Measurements from ENCODE around the gene SKIDA1. TPM values are rescaled to one million over a fixed set of nuclear protein-coding genes. Genes with fewer than 3 reads are reported as not detected.
A peak's percentile ranks its signal among the peaks of the same experiment; 100 is the strongest.
"Not testable (repeated sequence)": the region's sequence is repeated elsewhere in the genome, so short reads cannot be mapped to it uniquely, and the experiment has no call there.

SKIDA1 gene
- total RNA-seq, 5 donors from 2014 or later (not counting 1 experiment from before 2014, with no cell fraction given): 0.12 to 0.72 (median 0.57) TPM

- ChIA-PET CTCF (interaction anchor here in 1 of 2 donors (0.7 kb wide), 1 partner anchor 121 kb away, joined by 3 read pairs; no protein-coding TSS in a partner anchor), POLR2A (no interaction called here)
- peaks cover 51% of the 10 kb centered on the region for H3K36me3 Mint-ChIP-seq
- Histone ChIP-seq H3K27ac (ENCODE audit: low read length) (no peak overlapping the region), H3K9me3 (no peaks in the 10 kb centered on the region), H3K4me1 (ENCODE audit: control insufficient read depth in 1 of 2, extremely low read depth in 1 of 2, insufficient read depth in 2 of 2, low read length in 2 of 2) (no peaks in the 10 kb centered on the region), H3K4me3 (ENCODE audit: control insufficient read depth in 1 of 2, extremely low read depth in 1 of 2, low read length in 1 of 2) (no peak overlapping the region), H3K36me3 (ENCODE audit: control insufficient read depth in 2 of 2, extremely low read depth in 1 of 2, insufficient read depth in 1 of 2, low read length in 1 of 2) (peaks cover 10 to 43% of the 10 kb centered on the region in 2 donors), H3K27me3 (replicated peaks in 1 of 2; ENCODE audit: control insufficient read depth in 2 of 2, extremely low read depth in 1 of 2, insufficient read depth in 2 of 2, low read length in 1 of 2) (no peaks in the 10 kb centered on the region)
- WGBS (ENCODE audit: insufficient coverage): 96% methylated on average over 8 of the region's 8 CpGs
- peak overlapping the region in 1 of 2 donors; percentile 7 for H3K27ac Mint-ChIP-seq
- no peaks in the 10 kb centered on the region for H3K9me3 Mint-ChIP-seq
- ATAC-seq (replicated peaks in 1 of 4) (no peak), DNase-seq (no peak)
- H3K4me3 Mint-ChIP-seq: no peak overlapping the region
- no peaks in the 10 kb centered on the region for H3K27me3 Mint-ChIP-seq
- peaks cover 27 to 39% (median 35%) of the 10 kb centered on the region in 3 donors for H3K4me1 Mint-ChIP-seq
Observed at GRCh38 chr10:21552638-21553037, 27.2 kb upstream of the SKIDA1 start.

GRCh38 chr10:21547246-21547645, 21.8 kb upstream of the SKIDA1 start:
- Mint-ChIP-seq H3K4me3 (no peak overlapping the region), H3K4me1 (peaks cover 22 to 36% (median 23%) of the 10 kb centered on the region in 3 donors), H3K27ac (peak overlapping the region in 1 of 2 donors; percentile 44), H3K27me3 (no peaks in the 10 kb centered on the region), H3K36me3 (peaks cover 47% of the 10 kb centered on the region), H3K9me3 (no peaks in the 10 kb centered on the region)
- H3K9me3 ChIP-seq: no peaks in the 10 kb centered on the region
- no peak for DNase-seq
- no peak for ATAC-seq (replicated peaks in 1 of 4)
- POLR2A ChIA-PET: interaction anchor here in 1 of 2 donors (0.6 kb wide), 1 partner anchor 417 kb away, joined by 3 read pairs; no protein-coding TSS in a partner anchor
- peaks cover 15 to 43% of the 10 kb centered on the region in 2 donors for H3K36me3 ChIP-seq (ENCODE audit: control insufficient read depth in 2 of 2, extremely low read depth in 1 of 2, insufficient read depth in 1 of 2, low read length in 1 of 2)
- H3K27me3 ChIP-seq (replicated peaks in 1 of 2; ENCODE audit: control insufficient read depth in 2 of 2, extremely low read depth in 1 of 2, insufficient read depth in 2 of 2, low read length in 1 of 2): no peaks in the 10 kb centered on the region
- 100% methylated on average over 1 of the region's 6 CpGs for WGBS (ENCODE audit: insufficient coverage)
- CTCF ChIA-PET: interaction anchor here in 1 of 2 donors (0.7 kb wide), 1 partner anchor 272 kb away, joined by 9 read pairs; no protein-coding TSS in a partner anchor
- H3K4me1 ChIP-seq (ENCODE audit: control insufficient read depth in 1 of 2, extremely low read depth in 1 of 2, insufficient read depth in 2 of 2, low read length in 2 of 2): no peaks in the 10 kb centered on the region
- H3K27ac ChIP-seq (ENCODE audit: low read length): no peak overlapping the region
- no peak overlapping the region for H3K4me3 ChIP-seq (ENCODE audit: control insufficient read depth in 1 of 2, extremely low read depth in 1 of 2, low read length in 1 of 2)

GRCh38 chr10:21540701-21541100, 15.2 kb upstream of the SKIDA1 start:
- H3K9me3 ChIP-seq; DNase-seq; ATAC-seq (replicated peaks in 1 of 4); POLR2A ChIA-PET; H3K9me3 Mint-ChIP-seq; H3K27ac Mint-ChIP-seq; H3K4me3 ChIP-seq (ENCODE audit: control insufficient read depth in 1 of 2, extremely low read depth in 1 of 2, low read length in 1 of 2); H3K4me3 Mint-ChIP-seq; H3K27me3 ChIP-seq (replicated peaks in 1 of 2; ENCODE audit: control insufficient read depth in 2 of 2, extremely low read depth in 1 of 2, insufficient read depth in 2 of 2, low read length in 1 of 2); H3K4me1 ChIP-seq (ENCODE audit: control insufficient read depth in 1 of 2, extremely low read depth in 1 of 2, insufficient read depth in 2 of 2, low read length in 2 of 2); H3K27ac ChIP-seq (ENCODE audit: low read length); H3K27me3 Mint-ChIP-seq: not testable (repeated sequence)
- Mint-ChIP-seq H3K36me3 (peaks cover 54% of the 10 kb centered on the region), H3K4me1 (peaks cover 18 to 22% (median 21%) of the 10 kb centered on the region in 3 donors)
- 100% methylated on average over 1 of the region's 4 CpGs for WGBS (ENCODE audit: insufficient coverage)
- peaks cover 18 to 68% of the 10 kb centered on the region in 2 donors for H3K36me3 ChIP-seq (ENCODE audit: control insufficient read depth in 2 of 2, extremely low read depth in 1 of 2, insufficient read depth in 1 of 2, low read length in 1 of 2)
- CTCF ChIA-PET: interaction anchor here in 1 of 2 donors (0.7 kb wide), 1 partner anchor 907 kb away, joined by 4 read pairs; no protein-coding TSS in a partner anchor

- CTCF ChIA-PET: no interaction called here
- peak overlapping the region; percentile 46 to 68 for H3K27ac Mint-ChIP-seq
- WGBS (ENCODE audit: insufficient coverage): 90% methylated on average over 2 of the region's 3 CpGs
Observed at GRCh38 chr10:21536874-21537273, 11.4 kb upstream of the SKIDA1 start.

GRCh38 chr10:21535976-21536375, 10.5 kb upstream of the SKIDA1 start:
- ATAC-seq (replicated peaks in 1 of 4); H3K9me3 Mint-ChIP-seq; H3K27me3 ChIP-seq (replicated peaks in 1 of 2; ENCODE audit: control insufficient read depth in 2 of 2, extremely low read depth in 1 of 2, insufficient read depth in 2 of 2, low read length in 1 of 2); H3K27me3 Mint-ChIP-seq; H3K9me3 ChIP-seq; DNase-seq; H3K4me3 ChIP-seq (ENCODE audit: control insufficient read depth in 1 of 2, extremely low read depth in 1 of 2, low read length in 1 of 2); CTCF ChIA-PET: not testable (repeated sequence)
- Histone ChIP-seq H3K36me3 (ENCODE audit: control insufficient read depth in 2 of 2, extremely low read depth in 1 of 2, insufficient read depth in 1 of 2, low read length in 1 of 2) (peaks cover 11 to 30% of the 10 kb centered on the region in 2 donors), H3K4me1 (ENCODE audit: control insufficient read depth in 1 of 2, extremely low read depth in 1 of 2, insufficient read depth in 2 of 2, low read length in 2 of 2) (peaks cover 9 to 18% of the 10 kb centered on the region in 2 experiments), H3K27ac (ENCODE audit: low read length) (peak overlapping the region; percentile 41)
- Mint-ChIP-seq H3K4me3 (peak overlapping the region; percentile 76 to 93 (median 80)), H3K27ac (peak overlapping the region; percentile 52 to 83), H3K4me1 (peaks cover 18 to 30% (median 24%) of the 10 kb centered on the region in 3 donors), H3K36me3 (peaks cover 22% of the 10 kb centered on the region)
- POLR2A ChIA-PET: interaction anchor here in 1 of 2 donors (0.6 kb wide), 1 partner anchor 18 kb away, joined by 8 read pairs; no protein-coding TSS in a partner anchor
- WGBS (ENCODE audit: insufficient coverage): 98% methylated on average over 7 of the region's 9 CpGs

More at GRCh38 chr10:21536874-21537273, 11.4 kb upstream of the SKIDA1 start:
- H3K27me3 Mint-ChIP-seq: no peaks in the 10 kb centered on the region
- DNase-seq (no peak), ATAC-seq (replicated peaks in 1 of 4) (no peak)
- POLR2A ChIA-PET: interaction anchor here in 1 of 2 donors (0.6 to 0.8 kb wide), 2 partner anchors 43 to 141 kb away, joined by 3 to 10 read pairs; no protein-coding TSS in a partner anchor
- Histone ChIP-seq H3K4me3 (ENCODE audit: control insufficient read depth in 1 of 2, extremely low read depth in 1 of 2, low read length in 1 of 2) (no peak overlapping the region), H3K4me1 (ENCODE audit: control insufficient read depth in 1 of 2, extremely low read depth in 1 of 2, insufficient read depth in 2 of 2, low read length in 2 of 2) (peaks cover 9 to 18% of the 10 kb centered on the region in 2 experiments), H3K27me3 (replicated peaks in 1 of 2; ENCODE audit: control insufficient read depth in 2 of 2, extremely low read depth in 1 of 2, insufficient read depth in 2 of 2, low read length in 1 of 2) (no peaks in the 10 kb centered on the region), H3K36me3 (ENCODE audit: control insufficient read depth in 2 of 2, extremely low read depth in 1 of 2, insufficient read depth in 1 of 2, low read length in 1 of 2) (peaks cover 11 to 38% of the 10 kb centered on the region in 2 donors), H3K27ac (ENCODE audit: low read length) (no peak overlapping the region), H3K9me3 (no peaks in the 10 kb centered on the region)
- H3K9me3 Mint-ChIP-seq: no peaks in the 10 kb centered on the region
- H3K36me3 Mint-ChIP-seq: peaks cover 28% of the 10 kb centered on the region
- H3K4me1 Mint-ChIP-seq: peaks cover 23 to 32% (median 28%) of the 10 kb centered on the region in 3 donors
- H3K4me3 Mint-ChIP-seq: peak overlapping the region; percentile 18 to 93 (median 42)

- Mint-ChIP-seq H3K36me3 (peaks cover 19% of the 10 kb centered on the region), H3K27me3 (no peaks in the 10 kb centered on the region), H3K4me3 (peak overlapping the region; percentile 76 to 93 (median 80)), H3K4me1 (peaks cover 18 to 30% (median 24%) of the 10 kb centered on the region in 3 donors), H3K27ac (peak overlapping the region; percentile 79 to 83), H3K9me3 (no peaks in the 10 kb centered on the region)
- ChIA-PET CTCF (no interaction called here), POLR2A (no interaction called here)
- peaks cover 9 to 18% of the 10 kb centered on the region in 2 experiments for H3K4me1 ChIP-seq (ENCODE audit: control insufficient read depth in 1 of 2, extremely low read depth in 1 of 2, insufficient read depth in 2 of 2, low read length in 2 of 2)
- H3K27me3 ChIP-seq (replicated peaks in 1 of 2; ENCODE audit: control insufficient read depth in 2 of 2, extremely low read depth in 1 of 2, insufficient read depth in 2 of 2, low read length in 1 of 2): no peaks in the 10 kb centered on the region
- H3K27ac ChIP-seq (ENCODE audit: low read length): peak overlapping the region; percentile 41
- WGBS (ENCODE audit: insufficient coverage): 60% methylated on average over 9 of the region's 9 CpGs
- no peak for DNase-seq
- no peak for ATAC-seq (replicated peaks in 1 of 4)
- H3K36me3 ChIP-seq (ENCODE audit: control insufficient read depth in 2 of 2, extremely low read depth in 1 of 2, insufficient read depth in 1 of 2, low read length in 1 of 2): peaks cover 11 to 25% of the 10 kb centered on the region in 2 donors
- H3K4me3 ChIP-seq (ENCODE audit: control insufficient read depth in 1 of 2, extremely low read depth in 1 of 2, low read length in 1 of 2): peak overlapping the region; percentile 38 to 69
- no peaks in the 10 kb centered on the region for H3K9me3 ChIP-seq
Observed at GRCh38 chr10:21535494-21535965, 10.0 kb upstream of the SKIDA1 start.

Measured in T-cell (primary cell).